Fibroblast of mammary gland (primary cell): ENCODE results near the gene ACER1.

Experiments
- DNase-seq: peaks from one replicate; pipeline ENCODE4 v3.0.0-alpha.2; 2010; ENCODE audit warnings: low read depth
- H3K4me3 ChIP-seq: 2 replicates; pipeline ENCODE4 v1.5.1; 2011; ENCODE audit warnings: low read depth, mild to moderate bottlenecking, low read length, moderate library complexity; ENCODE audit not compliant: control insufficient read depth
- CTCF ChIP-seq: conservative IDR thresholded peaks from 2 replicates; pipeline ENCODE4 v1.5.1; 2011; ENCODE audit warnings: low read depth, low read length, inconsistent platforms; ENCODE audit not compliant: control insufficient read depth, insufficient read depth

The ACER1 gene

GRCh38 chr19:6278740-6279619 lies 54.4 kb downstream of the ACER1 start:
- H3K4me3 ChIP-seq, result peak overlapping the region; percentile 80
- TF ChIP-seq CTCF, result no peak
- DNase-seq, result no peak

GRCh38 chr19:6278051-6278450 lies 55.4 kb downstream of the ACER1 start:
- H3K4me3 ChIP-seq, result peak overlapping the region; percentile 80

GRCh38 chr19:6276447-6276846 lies 57.0 kb downstream of the ACER1 start:
- peak; percentile 89 for DNase-seq
- H3K4me3 ChIP-seq, result no peak overlapping the region
- no peak for TF ChIP-seq CTCF

More at GRCh38 chr19:6278051-6278450, 55.4 kb downstream of the ACER1 start:
- DNase-seq, result no peak
- no peak for TF ChIP-seq CTCF

GRCh38 chr19:6275170-6275744 lies 58.2 kb downstream of the ACER1 start:
- DNase-seq, result no peak

GRCh38 chr19:6274756-6275155 lies 58.7 kb downstream of the ACER1 start:
- no peak for TF ChIP-seq CTCF
- H3K4me3 ChIP-seq, result no peak overlapping the region
- DNase-seq, result no peak

More at GRCh38 chr19:6275170-6275744, 58.2 kb downstream of the ACER1 start:
- no peak for TF ChIP-seq CTCF
- H3K4me3 ChIP-seq, result no peak overlapping the region

DNA sequence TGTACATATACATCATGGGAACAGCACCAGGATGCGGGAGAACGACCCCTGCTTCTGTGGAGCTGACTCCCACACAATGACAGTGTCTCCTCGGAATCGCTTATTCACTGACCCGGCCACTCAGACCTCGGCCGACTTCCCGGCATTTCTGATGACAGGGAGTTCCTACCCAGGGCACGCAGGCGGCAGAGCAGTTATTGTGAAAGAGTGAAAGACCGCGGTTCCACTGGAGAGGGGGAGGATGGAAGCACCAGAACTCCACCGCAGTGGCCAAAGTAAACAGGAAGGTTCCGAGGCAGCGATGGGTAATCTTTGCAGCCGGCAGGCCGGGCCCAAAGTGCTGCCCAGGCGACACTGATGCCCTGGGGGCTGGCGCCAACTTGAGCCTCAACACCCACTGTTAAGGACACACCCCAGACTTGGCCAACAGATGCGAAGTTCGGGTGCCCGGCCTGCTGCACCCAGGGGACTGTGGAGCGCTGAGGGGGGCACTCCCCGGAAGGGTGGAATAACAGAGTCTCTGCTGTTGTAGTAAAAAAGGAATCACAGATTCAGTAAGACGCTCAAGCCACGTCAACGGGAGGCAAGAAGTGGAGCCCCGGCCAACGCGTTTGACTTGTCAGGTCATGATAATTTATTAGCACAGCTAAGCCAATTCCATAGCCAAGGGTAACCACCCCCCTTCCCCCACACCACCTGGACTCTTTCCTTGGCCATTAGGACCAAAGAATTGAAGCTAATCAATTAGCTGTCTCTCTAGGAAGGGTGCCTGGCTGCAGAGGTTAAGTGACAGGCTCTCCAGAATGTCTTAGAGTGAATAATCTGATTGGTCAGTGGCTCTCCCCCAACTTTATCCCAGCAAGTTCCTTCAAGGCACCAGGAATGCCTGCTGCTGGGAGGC lies 59.5 kb downstream of the ACER1 start:
- peak overlapping the region; percentile 25 for H3K4me3 ChIP-seq
- TF ChIP-seq CTCF, result no peak
- peak; percentile 96 for DNase-seq
